AG08396 (cell line): ENCODE measurements around the gene CD180.
A peak's percentile ranks its signal among the peaks of the same experiment; 100 is the strongest.

Experiments
- DNase-seq: peaks from one replicate; pipeline ENCODE4 v3.0.0; 2012; ENCODE audit warnings: low spot score, mixed read lengths

Gene CD180

DNA sequence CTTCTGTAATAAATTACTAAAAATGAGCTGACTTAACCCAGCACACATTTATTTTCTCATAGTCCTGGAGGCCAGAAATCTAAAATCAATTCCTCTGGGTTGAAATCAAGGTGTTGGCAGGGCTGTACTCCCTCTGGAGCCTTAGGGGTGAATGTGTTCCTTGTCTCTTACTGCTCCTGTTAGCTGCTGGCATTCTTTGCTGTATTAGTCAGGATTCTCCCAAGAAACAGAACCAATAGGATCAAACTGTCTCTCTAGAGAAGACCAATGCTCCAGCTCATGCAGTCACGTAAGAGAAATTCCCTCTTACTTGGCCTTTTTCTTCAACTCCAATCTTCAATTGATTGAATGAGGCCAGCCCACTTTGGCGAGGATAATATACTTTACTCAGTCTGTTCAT lies 15.3 kb upstream of the CD180 start:
- DNase-seq: peak; percentile 39

DNA sequence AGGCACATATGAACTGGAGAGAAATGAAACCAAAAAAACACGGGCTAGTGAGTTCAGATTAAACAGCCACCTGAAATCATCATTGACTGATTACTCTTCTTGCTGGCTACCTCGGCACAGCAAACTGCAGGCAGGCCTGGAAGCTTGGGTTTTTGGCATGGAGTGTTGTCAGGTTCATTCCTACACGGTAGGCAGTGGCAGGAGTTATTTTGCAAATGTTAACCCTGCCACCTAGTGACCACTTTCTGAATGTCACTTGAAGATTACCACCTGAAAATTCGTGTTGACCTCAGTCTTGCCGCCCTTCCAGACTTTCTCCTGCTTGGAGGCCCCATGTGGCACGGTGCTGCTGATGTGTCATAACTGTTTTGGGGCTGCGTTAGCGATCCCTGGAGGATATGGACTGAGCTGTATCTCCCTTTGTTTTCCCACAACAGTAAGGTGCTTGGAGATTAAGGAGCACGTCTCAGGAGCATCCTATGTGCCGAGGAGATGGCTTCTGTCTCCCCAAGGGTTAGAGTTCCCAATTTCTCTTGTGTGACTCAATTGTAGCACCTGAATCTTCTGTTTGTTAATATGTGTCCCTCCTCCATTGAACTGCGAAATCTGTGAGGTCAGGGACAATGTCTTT lies 12.7 kb upstream of the CD180 start:
- peak; percentile 75 for DNase-seq

DNA sequence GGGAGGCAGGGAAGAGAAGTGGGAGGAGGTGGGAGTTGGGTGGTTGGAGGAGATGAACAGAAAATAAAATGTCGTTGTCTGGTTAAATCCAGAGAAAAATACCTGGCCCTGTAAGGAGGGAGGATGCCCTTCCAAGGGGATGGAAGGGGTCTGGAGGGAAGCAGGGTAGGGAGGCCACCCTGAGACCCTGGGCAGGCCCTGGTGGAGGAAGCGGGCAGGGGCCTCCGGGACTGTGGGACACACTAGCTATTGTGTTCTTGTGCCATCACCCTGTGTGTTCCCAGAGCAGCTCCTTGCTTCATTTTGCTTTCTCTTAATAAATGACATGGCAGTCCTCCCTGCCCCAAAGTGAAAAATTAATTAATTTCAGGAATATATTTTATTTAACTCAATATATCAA lies 11.8 kb upstream of the CD180 start:
- no peak for DNase-seq

DNA sequence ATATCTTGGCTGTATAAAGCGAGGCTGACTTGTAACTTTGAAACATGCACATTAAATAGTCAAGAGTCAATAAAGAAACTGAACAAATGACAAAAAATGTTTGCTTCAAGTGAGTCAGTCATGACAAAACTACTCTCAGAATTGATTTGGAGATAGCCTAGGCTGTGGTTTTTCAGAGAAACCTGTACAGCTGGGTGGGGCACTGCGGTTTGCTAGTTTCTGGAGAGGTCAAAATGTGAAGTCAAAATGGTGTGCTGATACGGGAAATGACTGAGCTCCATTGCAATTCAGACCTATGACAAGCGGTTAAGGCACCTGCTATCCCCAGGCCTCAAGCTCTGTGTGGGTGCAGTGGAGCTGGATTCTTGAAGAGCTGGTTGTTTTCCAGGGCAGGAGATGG lies 10.3 kb upstream of the CD180 start:
- no peak for DNase-seq

DNA sequence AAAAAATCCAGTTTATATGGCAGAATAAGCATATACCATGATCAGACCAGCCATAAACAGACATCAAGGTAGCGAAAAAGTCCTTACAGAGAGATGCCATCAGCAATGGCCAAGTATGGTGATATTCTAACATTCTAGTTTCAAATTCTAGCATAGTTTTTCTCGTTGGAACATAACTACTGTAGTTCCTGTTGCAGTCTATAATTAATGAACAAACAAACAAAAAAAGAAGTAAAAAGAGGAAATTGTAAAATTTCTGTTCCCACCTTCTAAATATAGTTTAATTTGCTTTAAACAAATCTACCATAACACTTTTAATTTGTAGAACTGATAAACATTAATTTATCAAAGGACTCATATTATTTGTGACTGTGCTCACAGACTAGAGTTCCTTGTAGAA lies 9.9 kb upstream of the CD180 start:
- DNase-seq: no peak

DNA sequence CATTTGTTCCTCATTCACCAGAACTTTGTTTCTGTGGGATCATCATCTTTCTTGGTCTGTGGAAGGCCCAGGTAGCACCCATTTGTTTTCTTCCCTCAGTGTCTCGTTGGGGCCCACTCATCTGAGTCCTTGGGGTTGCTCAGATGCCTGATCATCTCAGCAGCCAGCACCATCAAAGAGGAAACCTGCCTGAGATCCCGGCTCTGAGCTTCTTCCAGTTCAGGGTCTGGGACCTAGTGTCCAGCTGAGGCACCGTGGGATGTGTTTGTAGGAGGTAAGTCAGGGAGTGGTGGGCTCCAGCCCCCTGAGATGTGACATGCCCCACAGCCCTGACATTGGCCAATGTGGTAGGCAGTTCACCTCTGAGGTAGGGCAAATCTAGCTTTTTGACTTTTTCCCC lies 9.4 kb upstream of the CD180 start:
- no peak for DNase-seq

DNA sequence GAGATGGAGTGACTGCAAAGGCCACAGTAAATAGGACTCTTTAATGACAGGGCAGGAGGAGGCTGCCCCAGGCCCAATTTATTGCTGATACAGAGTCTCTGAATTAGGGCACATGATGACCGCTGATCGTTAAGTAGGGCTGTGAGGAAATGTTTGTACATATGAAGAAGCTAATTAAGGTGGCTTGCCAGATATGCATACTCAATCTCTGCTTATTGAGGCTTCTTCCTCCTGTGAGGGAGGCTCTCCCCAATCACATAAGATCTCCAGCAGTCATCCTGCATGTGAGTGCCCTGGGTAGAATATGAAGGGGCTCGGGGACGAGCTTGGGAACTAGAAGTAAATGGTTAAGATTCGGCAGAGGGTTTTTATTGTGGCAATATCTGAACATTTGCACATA lies 8.2 kb upstream of the CD180 start:
- no peak for DNase-seq

DNA sequence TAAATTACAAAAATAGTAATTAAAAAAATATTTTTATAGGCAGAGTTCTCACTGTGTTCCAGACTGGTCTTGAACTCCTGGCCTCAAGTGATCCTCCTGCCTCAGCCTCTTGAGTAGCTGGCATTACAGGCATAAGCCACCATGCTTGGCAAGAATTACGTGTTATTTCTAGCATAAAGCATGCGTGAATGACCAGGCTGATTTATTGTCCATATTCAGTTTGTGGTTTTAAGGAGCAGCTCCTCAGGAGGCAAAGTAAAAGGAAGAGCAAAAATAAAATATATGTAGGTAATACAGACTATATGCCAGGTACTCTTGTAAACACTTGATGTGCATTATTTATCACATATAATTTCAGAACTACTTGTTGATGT lies 7.1 kb upstream of the CD180 start:
- no peak for DNase-seq

DNA sequence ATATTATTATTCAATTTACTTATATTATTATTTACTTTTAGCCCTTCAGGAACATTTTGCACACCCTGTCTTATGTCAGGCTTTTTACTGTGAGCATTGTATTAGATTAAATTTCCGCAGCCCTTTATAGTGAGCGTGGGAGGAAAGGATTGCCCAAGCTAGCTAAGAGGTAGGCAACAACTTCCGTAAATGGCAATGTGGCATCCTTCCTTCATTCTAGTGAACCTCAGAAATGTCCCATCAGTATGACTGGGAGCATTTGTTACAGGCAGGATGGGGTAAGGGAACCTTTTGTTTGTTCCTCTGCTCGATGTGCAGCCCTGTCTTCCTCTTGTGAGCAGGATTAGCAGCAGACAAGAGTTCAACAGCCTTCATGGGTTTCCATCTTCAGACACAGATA lies 6.2 kb upstream of the CD180 start:
- DNase-seq: no peak

DNA sequence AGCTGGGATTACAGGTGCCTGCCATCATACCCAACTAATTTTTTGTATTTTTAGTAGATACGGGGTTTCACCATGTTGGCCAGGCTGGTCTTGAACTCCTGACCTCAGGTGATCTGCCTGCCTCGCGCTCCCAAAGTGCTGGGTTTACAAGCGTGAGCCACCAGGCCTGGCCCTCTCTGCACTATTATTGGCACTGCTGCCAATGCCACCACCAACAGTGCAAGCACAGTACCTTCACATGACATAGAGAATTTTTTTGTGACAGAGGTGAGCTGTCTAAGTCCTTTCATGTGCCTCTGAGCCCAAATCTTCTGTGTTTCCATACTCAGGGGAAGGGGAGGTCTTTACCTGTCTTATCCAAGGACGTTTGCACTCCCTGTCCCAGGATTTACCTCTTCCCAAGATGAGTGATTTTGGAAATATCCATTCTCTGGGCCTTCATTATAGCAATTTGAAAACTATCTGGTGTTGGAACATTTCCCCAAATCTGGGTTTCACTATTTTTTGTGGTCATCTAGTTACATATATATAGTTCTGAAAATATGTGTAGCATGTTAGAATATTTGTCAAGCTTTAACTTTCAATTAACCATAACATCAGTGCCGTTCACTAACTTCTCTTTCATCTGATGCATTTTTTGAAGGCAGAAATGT lies 5.4 kb upstream of the CD180 start:
- DNase-seq: no peak

DNA sequence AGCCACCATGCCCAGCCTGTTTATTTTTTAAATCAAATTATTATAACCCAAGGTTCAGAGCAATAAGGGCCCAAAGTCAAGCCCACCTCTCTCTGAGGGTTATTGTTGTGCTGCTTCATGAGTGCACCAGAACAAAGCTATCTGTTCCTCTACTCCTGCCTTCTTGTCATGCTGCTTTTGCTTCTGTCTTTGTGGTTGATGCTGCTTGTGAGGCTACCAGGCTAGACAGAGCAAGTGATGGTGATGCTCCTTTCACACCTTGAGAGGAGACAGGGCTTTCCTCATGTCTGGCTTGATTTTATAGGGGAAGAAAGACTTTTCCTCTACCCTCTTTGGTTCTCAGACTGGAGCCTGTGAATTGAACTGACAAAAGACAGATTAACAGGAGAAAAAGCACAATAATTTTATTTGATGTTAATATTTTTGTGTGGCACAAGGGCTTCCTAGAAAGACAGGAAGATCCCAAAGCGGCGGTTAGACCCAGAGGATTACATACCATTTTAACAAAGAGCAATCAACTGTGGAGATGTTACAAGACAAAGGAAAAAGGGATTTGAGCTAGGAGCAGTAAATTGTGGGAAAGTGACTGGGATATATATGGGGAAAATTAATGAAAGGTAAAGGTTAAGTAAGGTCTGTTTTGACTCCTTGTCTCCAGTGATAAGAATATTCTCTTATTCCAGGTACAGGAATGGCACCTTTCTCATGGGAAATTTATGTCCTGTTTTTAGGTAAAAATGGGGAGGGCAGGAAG lies 4.4 kb upstream of the CD180 start:
- DNase-seq: no peak

DNA sequence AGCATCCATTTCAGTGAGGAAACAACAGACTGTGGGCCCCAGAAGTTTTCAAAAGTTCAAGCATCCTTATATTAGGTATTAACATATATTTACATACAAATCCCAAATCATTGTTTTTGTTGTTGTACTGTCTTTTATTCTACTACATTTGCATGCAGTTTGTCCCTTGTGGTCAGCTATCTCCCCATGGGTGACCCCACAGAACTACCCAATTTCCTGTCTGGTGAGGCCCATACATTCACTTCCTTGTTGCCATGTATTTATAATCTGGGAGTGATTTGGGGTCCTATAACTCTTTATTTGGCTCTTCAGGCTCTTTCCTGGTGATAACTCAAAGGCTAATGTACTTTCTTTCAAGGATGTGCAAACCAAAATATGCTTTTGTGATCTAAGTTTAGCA lies 3.3 kb upstream of the CD180 start:
- no peak for DNase-seq

DNA sequence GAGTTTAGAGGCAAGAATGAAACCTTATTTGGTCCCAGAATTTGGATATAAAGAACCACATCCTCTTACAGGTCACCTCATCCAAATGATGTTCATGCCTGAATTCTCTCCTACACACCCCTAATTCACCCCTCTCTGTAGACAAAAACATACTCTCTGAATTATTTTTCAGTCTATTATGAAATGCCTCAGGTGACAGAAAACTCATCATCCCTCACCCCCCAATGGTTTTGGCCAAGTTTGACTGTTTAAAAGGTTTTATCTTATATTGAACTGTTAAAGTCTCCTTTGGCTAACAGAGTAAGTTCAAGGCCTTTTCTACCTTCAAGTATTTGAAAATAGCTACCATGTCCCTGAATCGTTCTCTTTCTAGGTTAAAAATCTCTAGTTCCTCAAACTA lies 2.3 kb upstream of the CD180 start:
- no peak for DNase-seq

DNA sequence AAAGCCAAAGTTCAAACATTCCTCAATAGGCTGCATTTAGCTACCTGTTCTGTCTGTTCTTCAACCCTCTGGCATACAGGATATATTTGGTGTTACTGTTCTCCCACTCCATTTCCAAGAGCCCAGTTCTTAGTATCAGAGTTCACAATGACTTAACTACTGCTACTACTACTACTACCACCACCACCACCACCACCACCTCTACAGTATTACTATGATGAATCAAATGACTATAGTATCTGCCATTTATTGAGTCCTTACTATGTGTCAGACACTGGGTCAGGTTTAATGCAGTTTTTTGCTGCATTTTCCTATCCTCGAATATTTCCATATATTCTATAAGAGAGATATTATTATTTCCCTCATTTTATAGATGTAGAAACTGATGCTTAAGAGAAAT lies 937 bp upstream of the CD180 start:
- DNase-seq: no peak

DNA sequence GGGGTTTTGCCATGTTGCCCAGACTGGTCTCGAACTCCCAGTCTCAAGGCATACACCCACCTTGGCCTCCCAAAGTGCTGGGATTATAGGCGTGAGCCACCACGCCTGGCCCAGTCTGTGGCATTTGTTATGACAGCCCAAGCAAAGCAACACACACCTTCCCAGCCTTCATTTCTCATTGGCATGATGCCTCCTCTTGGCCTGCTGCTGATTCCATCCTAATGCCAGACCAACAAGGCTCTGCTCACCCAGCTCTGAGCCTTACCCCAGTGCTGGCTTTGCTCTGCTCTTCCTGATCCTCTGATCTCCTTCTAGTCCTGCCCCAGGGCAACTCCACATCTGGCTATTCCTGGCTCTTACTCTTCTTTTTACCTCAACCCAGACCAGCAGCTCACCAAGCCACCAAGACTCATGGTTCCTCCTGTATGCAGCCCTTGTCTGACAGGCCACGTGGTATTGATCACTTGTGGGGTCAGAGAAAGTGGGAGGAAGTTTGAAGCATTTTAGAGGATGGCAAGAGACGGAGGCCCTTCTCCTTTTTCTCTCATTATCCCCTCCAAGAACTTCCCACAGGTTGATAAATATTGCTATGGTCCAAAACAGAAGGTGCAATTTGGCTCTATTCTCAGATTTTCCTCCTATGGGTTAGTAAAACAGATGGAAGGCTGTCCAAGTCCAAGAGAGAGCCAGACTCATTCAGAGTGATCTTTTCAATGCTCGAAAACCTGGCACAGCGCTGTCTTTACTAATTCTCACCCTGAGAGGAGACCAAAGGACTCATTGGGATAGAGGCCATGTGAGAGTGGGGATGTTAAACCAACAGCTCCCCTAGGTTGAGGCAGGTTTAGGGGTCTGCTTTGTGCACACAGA lies 958 bp downstream of the CD180 start:
- DNase-seq: no peak

DNA sequence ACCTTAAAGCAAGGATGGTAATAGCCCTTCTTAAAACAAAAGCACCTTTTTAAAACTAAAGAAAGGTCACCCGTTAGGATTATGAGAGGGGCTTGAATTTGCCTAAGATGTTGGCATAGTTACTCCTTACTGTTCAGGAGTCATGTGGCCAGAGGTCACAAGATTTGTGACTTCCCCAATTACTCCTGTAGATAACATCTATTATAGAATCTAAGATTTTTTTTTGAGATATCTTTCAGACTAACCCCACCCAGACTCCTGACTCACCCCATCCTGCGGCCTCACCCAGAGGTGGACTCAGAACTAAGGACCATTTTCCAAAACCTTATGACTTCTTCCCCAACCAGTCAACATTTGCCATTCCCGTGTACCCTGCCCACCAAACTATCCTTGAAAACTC lies 2.4 kb downstream of the CD180 start:
- no peak for DNase-seq

DNA sequence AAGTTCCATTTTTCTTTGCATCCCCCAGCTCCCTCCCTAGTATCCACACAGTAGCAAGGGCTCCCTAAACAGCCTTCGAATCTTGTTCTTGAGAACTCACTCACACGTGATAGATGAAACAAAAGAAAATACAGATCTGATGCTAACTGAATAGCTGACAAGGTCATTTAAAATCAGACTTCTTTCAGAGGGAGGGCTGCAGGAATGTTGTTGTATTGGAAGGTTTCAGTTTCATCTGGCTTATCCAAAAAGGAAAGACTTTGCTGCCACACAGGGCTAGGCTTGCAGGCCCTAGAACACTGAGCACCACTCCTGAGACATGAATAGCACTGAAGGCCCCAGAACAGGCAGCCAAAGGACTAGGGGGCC lies 3.2 kb downstream of the CD180 start:
- no peak for DNase-seq

DNA sequence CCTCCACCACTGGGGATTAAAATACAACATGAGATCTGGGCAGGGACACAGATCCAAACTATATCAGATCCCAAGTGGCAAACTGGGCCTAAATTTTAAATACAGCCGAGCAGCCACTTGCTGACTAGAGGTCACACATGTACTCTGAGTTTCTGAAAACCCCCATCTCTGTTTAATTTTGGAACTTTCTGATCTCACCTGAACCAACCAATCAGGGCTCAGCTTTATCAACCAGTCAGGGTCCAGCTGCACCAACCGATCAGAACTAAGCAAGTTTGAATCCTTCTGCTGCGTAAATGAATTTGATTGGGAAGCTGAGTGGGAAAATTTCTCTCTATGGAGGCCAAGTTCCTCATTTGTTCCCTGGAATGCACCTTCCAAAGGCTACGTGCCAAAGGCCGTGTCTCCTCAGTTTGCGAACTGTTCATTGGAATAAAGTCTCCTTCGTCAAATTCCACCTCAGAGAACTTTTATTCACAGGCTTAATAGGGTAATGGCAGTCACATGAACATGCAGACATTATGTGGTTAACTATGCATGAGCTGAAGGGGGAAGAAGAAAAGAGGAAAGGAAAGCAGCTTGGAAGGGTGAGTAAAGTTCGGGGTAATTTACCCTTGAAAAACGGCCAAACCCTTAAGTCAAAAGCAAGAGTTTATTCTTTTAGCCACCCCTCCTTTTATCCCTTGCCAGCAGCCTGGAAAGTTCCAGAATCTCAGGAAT lies 3.7 kb downstream of the CD180 start:
- DNase-seq: no peak

DNA sequence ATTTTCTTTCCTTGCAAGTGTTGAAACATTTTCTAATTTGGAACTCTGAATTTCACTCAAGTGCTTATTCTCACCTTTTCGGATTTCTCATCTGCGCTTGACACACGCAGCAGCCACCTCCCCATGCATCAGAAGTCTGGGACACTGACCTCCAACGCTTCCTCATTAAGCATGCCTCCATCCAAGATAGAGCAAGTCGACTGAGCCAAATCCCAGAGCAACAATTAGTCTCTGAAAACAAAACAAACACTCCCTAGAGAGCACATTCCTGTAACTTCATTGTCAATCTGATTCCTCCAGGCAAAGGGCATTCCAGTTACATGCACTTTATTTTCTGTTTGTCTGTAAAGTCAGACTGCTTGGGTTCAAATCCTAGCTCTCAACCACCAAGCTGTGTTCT lies 5.7 kb downstream of the CD180 start:
- DNase-seq: no peak

DNA sequence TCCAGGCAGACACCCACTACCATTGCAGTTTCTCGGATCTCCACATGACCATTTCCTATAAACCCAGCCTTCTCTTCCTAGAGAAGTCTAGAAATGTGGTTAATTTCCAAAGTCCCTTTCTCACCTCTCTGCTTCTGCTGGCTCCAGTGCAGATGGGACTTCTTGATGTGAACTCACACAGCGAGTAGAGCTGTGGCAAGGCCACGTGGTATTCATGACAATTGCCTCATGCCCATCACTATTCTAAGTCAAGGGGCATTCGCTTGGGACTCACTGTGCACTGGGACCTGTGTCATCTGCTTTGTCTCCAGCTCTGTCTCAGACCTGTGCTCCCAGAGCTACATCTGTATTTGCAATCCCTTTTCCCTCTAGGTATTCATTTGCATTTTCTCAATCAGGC lies 6.2 kb downstream of the CD180 start:
- no peak for DNase-seq

DNA sequence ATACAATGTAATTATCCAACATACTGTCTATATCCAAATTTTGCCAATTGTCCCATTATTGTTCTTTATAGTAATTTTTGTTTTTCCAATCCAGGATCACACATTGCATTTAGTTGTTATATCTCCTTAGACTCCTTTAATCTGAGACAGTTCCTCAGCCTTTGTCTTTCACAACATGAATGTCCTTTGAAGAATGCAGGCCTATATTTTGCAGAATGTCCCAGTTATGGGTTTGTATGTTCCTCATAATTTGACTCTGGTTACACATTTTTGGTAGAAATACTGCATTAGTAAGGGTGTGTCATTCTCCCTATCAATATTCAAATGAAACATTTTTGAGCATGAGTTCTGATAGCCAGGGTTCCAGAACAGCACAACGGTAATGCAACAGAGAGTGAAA lies 6.7 kb downstream of the CD180 start:
- no peak for DNase-seq

DNA sequence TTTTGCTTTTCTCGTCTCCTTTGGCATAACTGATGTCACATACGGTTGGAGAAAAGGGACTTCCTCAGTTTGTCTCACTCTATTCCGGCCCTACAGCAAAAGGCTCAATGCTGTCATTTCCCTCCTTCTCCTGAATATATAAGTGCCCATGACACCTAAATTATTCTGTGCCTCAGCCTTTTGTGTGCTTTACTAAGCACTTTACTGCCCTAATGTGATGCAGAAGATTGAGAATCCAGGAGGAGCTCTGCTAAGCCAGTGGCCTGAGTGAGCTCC lies 7.6 kb downstream of the CD180 start:
- DNase-seq: no peak
